Naive thymus-derived CD4-positive, alpha-beta T cell (primary cell): Measurements from ENCODE around the gene SEZ6. TPM values are rescaled to one million over a fixed set of nuclear protein-coding genes. Genes with fewer than 3 reads are reported as not detected.

Source experiments
- polyA plus RNA-seq, 2 donors: library from polyadenylated mRNA; unstranded; fragments of 300-500 nt; fragmentation: Illumina TruSeq; gene quantifications; one replicate each; pipeline ENCODE4 v1.2.3, GENCODE V29; 2021
- total RNA-seq, 6 experiments: library from RNA in 5 of 6; stranded (reverse) in 5 of 6; gene quantifications; 1 replicate in 5 of 6; 2 replicates in 1 of 6; pipeline ENCODE4 v1.2.3 and lab custom pipeline; 2021 to 2026

The SEZ6 gene
- total and polyA plus RNA-seq, 7 experiments from 2014 or later, result 0.40 to 2.0 (median 0.64) TPM; not detected in 3

Other genes with a start within 250 kb of the SEZ6 start
- 10 to 100 TPM; 16.5 to 24.4 (median 22.3) TPM for gene FAM222B, start 163.2 kb downstream of the SEZ6 start, total RNA-seq
- gene FAM222B, start 163.2 kb downstream of the SEZ6 start, polyA plus RNA-seq, result 10 to 100 TPM; 11.8 to 23.1 TPM
- gene ERAL1, start 151.0 kb downstream of the SEZ6 start, total RNA-seq, result 10 to 100 TPM; 19.8 to 50.0 (median 24.9) TPM
- 10 to 100 TPM; 41.3 to 56.6 TPM for gene ERAL1, start 151.0 kb downstream of the SEZ6 start, polyA plus RNA-seq
- gene FLOT2, start 108.3 kb downstream of the SEZ6 start, total RNA-seq, result 100 to 1,000 TPM; 134 to 252 (median 191) TPM
- 100 to 1,000 TPM; 228 to 309 TPM for gene FLOT2, start 108.3 kb downstream of the SEZ6 start, polyA plus RNA-seq
- 10 to 100 TPM; 20.0 to 51.3 (median 30.4) TPM for gene DHRS13, start 103.0 kb downstream of the SEZ6 start, total RNA-seq
- 10 to 100 TPM; 15.3 to 29.9 TPM for gene DHRS13, start 103.0 kb downstream of the SEZ6 start, polyA plus RNA-seq
- gene PHF12, start 54.5 kb downstream of the SEZ6 start, total RNA-seq, result 100 to 1,000 TPM in 4 of 5 experiments, 10 to 100 TPM in 1; 89.3 to 162 (median 134) TPM
- 10 to 100 TPM in 1 of 2 donors, 1 to 10 TPM in 1; 6.2 to 21.8 TPM for gene PHF12, start 54.5 kb downstream of the SEZ6 start, polyA plus RNA-seq
- 1 to 10 TPM; 1.6 to 6.4 (median 5.3) TPM for gene PIPOX, start 37.1 kb upstream of the SEZ6 start, total RNA-seq
- gene PIPOX, start 37.1 kb upstream of the SEZ6 start, polyA plus RNA-seq, result under 1 TPM; 0.27 to 0.49 TPM
- gene MYO18A, start 174.4 kb upstream of the SEZ6 start, total RNA-seq, result 100 to 1,000 TPM in 3 of 5 experiments, 10 to 100 TPM in 2; 89.5 to 144 (median 103) TPM
- 10 to 100 TPM; 10.2 to 23.2 TPM for gene MYO18A, start 174.4 kb upstream of the SEZ6 start, polyA plus RNA-seq
- not detected for gene CRYBA1, start 240.8 kb upstream of the SEZ6 start, total RNA-seq
- gene CRYBA1, start 240.8 kb upstream of the SEZ6 start, polyA plus RNA-seq, result not detected